Heart right ventricle (tissue), 16 donors: Measurements from ENCODE around the gene DTNA. TPM values are rescaled to one million over a fixed set of nuclear protein-coding genes. Genes with fewer than 3 reads are reported as not detected.
A peak's percentile ranks its signal among the peaks of the same experiment; 100 is the strongest.

Source experiments
- ATAC-seq, 8 donors: fragments of 200-7000 bp; cut with Tn5 transposase; one replicate each; pipeline ENCODE4 v1.9.1; 2020; ENCODE audit warnings: mild to moderate bottlenecking in 8 of 8, moderate library complexity in 8 of 8, moderate number of reproducible peaks in 1 of 8
- DNase-seq, 2 donors: peaks; one replicate each; pipeline ENCODE4 v3.0.0-alpha.2; 2020
- H3K27ac ChIP-seq, 10 donors: fragments of 200-600 bp; sonication (generic) in 2 of 10; one replicate each; pipeline versions ENCODE4 v1.5.0 to v1.8.0; 2020 to 2022; ENCODE audit warnings: mild to moderate bottlenecking in 3 of 10
- H3K27me3 ChIP-seq, 7 donors: fragments of 200-600 bp; one replicate each; pipeline ENCODE4 v1.8.0; 2021 to 2022; ENCODE audit warnings: mild to moderate bottlenecking in 2 of 7
- H3K36me3 ChIP-seq, 9 donors: fragments of 200-600 bp; sonication (generic) in 1 of 9; one replicate each; pipeline versions ENCODE4 v1.5.0 to v1.8.0; 2020 to 2022; ENCODE audit warnings: mild to moderate bottlenecking in 2 of 9
- H3K4me1 ChIP-seq, 9 donors: fragments of 200-600 bp; sonication (generic) in 1 of 9; one replicate each; pipeline versions ENCODE4 v1.5.0 to v1.8.0; 2020 to 2022; ENCODE audit warnings: mild to moderate bottlenecking in 4 of 9
- H3K4me3 ChIP-seq, 10 donors: fragments of 200-600 bp; sonication (generic) in 2 of 10; one replicate each; pipeline versions ENCODE4 v1.5.0 to v1.8.0; 2020 to 2022; ENCODE audit warnings: mild to moderate bottlenecking in 7 of 10, moderate library complexity in 2 of 10
- H3K9me3 ChIP-seq, 11 donors: fragments of 200-600 bp in 10 of 11; sonication (generic) in 2 of 11; one replicate each; pipeline versions ENCODE4 v1.5.0 to v1.8.0; 2013 to 2022; ENCODE audit warnings: mild to moderate bottlenecking in 2 of 11, control low read depth in 1 of 11, moderate library complexity in 1 of 11
- WGBS, 2 donors: extraction: QIAGEN DNeasy Blood & Tissue Kit; methylation state at CpG; one replicate each; pipeline ENCODE4 v1.1.7; 2013; ENCODE audit warnings: inconsistent platforms in 1 of 2; 5-methylcytosine and 5-hydroxymethylcytosine counted together
- intact Hi-C, 10 donors: fragments of 100-400 bp; cut with DNase I; formaldehyde crosslinking; loops; one replicate each; pipeline versions ENCODE4 v1.11.1 to v1.14.2; 2022
- polyA plus RNA-seq, 2 donors: library from polyadenylated mRNA; stranded (reverse); fragments of 200-250 nt; gene quantifications; one replicate each; pipeline ENCODE4 v1.2.3, GENCODE V29; 2013
- total RNA-seq, 10 donors: library from RNA; stranded (reverse); fragmentation: NEBNext Ultra II Directional in 3 of 10; extraction: Animal tissue kit (Norgen Biotek cat#: 25700) in 3 of 10; gene quantifications; one replicate each; pipeline versions ENCODE4 v1.2.1 to v1.2.4, GENCODE V29; 2021 to 2023
- TF ChIP-seq, protein P1 (sequence below), 9 donors: fragments of 200-600 bp; sonication (generic) in 2 of 9; IDR thresholded peaks; one replicate each; pipeline versions ENCODE4 v1.5.0 to v1.8.0; 2021 to 2022; ENCODE audit warnings: antibody characterized with exemption in 9 of 9, mild to moderate bottlenecking in 5 of 9, moderate library complexity in 1 of 9
- donor health status: Arrhythmogenic right ventricular cardiomyopathy.
- donor health status: ischemic (EF 13 %, LVEDD 7.1; RV severe dilation, severe dysfunction).
- donor health status: healthy with polysubstance abuse.
- donor health status: DM: no; HTN: yes; CAD: no.
- donor health status: DM: no; HTN: no; CAD: no.
- donor health status: ischemic (EF 25% LVEDD 6.9; RV normal size, moderate dysfunction).
- donor health status: ischemic (EF 25% LVEDD 5.7; RV mildly dilated, moderate dysfunction).
- donor health status: healthy.
- donor health status: DM: yes; HTN: yes; CAD: no.
- donor health status: Ischemic cardiomyopathy.
- donor health status: ischemic (EF 35%, LVEDD 5.7; RV mildly dilated, moderate dysfunction).
- donor health status: nonischemic (EF 11% LVEDD 7.7; RV severe dilation, severe dysfunction).
- donor health status: DM: yes; HTN: yes; CAD: no.
- donor health status: PGD.
- donor health status: ischemic (EF 29% LVEDD 5.4; RV normal size, mild dysfunction).
- donor health status: nonischemic (EF 23%, LVEDD 6.1; RV moderate dilation, normal function).

The DTNA gene
- total and polyA plus RNA-seq, 12 donors: 65.4 to 198 (median 179) TPM

DNA sequence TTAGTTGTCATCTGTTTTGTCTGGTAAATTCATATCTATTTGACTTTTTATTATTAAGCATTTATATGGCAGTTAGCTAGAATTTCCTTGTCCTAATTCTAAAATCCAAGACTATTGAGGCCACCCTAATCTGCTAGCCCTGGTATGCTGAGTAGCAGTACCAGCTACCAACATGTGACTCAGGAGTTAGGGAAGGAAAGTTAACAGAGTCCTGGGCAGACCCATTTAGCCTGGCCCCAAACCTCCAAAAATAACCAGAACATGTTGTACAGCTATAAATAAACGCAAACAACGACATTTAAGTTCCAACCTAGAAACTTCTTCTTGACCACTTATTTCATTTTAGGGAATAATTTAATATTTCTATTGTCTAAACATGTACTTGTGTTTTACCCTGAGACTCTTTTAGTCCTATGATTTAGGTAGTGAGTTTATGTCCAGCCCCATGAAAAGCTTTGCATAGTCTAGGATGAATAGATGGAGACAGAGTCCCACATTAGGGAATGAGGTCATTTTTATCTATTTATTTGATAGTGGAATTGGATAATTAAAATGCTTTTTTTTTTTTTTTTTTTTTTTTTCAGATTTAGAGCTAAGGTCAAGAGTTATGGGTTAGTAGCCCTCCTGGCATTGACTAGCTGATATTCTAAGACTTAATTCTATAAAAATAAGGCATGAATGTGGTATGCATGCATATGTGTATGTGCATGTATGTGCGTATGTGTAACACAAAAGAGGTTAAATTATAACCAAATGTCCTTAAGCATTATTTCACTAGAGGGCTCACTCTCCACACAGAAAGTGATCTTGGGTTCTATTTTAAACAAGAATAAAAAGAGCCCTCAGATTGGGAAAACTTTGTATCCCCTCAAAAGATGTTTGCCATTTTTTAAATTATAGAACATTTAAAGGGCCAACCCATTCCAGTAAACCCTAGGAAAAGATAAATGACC is 171.1 kb downstream of the DTNA start:
- intact Hi-C loops: loop anchor here in 5 of 10 donors (2.0 to 10.0 kb wide), 5 partner anchors 20 to 264 kb away; no protein-coding TSS in a partner anchor
- Histone ChIP-seq H3K4me1 (peaks cover 0 to 25% (median 11%) of the 10 kb centered on the region in 9 donors), H3K27me3 (no peaks in the 10 kb centered on the region), H3K36me3 (peaks cover 0 to 55% (median 0%) of the 10 kb centered on the region in 9 donors), H3K27ac (peak overlapping the region; percentile 17 to 81 (median 66)), H3K9me3 (no peaks in the 10 kb centered on the region), H3K4me3 (no peak overlapping the region)
- TF ChIP-seq, protein P1, sequence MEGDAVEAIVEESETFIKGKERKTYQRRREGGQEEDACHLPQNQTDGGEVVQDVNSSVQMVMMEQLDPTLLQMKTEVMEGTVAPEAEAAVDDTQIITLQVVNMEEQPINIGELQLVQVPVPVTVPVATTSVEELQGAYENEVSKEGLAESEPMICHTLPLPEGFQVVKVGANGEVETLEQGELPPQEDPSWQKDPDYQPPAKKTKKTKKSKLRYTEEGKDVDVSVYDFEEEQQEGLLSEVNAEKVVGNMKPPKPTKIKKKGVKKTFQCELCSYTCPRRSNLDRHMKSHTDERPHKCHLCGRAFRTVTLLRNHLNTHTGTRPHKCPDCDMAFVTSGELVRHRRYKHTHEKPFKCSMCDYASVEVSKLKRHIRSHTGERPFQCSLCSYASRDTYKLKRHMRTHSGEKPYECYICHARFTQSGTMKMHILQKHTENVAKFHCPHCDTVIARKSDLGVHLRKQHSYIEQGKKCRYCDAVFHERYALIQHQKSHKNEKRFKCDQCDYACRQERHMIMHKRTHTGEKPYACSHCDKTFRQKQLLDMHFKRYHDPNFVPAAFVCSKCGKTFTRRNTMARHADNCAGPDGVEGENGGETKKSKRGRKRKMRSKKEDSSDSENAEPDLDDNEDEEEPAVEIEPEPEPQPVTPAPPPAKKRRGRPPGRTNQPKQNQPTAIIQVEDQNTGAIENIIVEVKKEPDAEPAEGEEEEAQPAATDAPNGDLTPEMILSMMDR (IDR thresholded peaks at IDR 0.05): peak in 6 of 9 donors; percentile 9 to 52 (median 32)
- WGBS, 2 donors: 51 to 53% methylated on average over 3 of the region's 3 CpGs
- DNase-seq (no peak), ATAC-seq (peak in 7 of 8 donors; percentile 75 to 93 (median 86))

DNA sequence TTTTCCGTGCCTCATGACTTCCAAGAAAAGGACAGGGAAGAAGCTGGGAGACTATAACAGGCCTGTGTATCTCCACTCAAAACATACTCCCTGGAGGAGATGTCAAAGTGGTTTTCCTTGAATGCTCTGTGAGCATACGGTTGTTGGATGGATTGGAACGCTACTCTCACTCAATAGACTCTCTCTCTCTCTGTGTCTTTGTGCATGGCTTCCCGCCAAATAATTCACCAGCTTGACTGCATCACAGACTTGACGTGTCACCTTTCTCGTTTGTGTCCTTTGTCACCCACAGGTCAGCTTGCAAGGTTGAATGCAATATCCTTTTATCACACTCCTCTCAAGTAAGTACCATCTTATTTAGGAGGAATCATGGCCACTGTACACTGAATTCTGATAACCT is 174.3 kb downstream of the DTNA start:
- intact Hi-C loops: loop anchor here in 4 of 10 donors (5.0 to 10.0 kb wide), 4 partner anchors 90 to 260 kb away; no protein-coding TSS in a partner anchor
- Histone ChIP-seq H3K27ac (peak overlapping the region in 1 of 10 donors; percentile 17), H3K36me3 (peaks cover 0 to 38% (median 0%) of the 10 kb centered on the region in 9 donors), H3K4me3 (no peak overlapping the region), H3K9me3 (no peaks in the 10 kb centered on the region), H3K4me1 (peaks cover 0 to 24% (median 11%) of the 10 kb centered on the region in 9 donors), H3K27me3 (no peaks in the 10 kb centered on the region)
- DNase-seq (no peak), ATAC-seq (peak in 1 of 8 donors; percentile 19)
- WGBS, 2 donors: 51 to 68% methylated on average over 6 of the region's 6 CpGs
- TF ChIP-seq, protein P1 (IDR thresholded peaks at IDR 0.05): no peak

DNA sequence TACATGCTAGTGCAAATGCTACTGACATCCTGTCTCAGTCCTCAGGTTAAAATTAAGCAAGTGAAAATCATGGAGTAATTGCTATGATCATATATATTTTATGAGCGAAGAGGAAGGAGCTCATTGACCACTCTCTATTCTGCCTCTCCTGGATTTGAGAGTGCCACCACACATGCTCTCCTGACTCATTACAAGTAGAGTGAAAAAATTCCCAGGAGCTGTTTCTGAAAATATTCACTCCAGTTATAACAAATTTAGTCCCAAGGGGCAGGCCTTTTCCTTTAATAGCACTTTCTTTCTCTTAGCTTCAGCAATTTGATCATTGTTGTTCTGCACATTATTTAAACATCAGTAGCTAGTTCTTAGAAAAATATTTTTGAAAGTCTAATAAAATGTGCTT is 176.1 kb downstream of the DTNA start:
- Histone ChIP-seq H3K9me3 (no peaks in the 10 kb centered on the region), H3K4me1 (peaks cover 0 to 11% (median 0%) of the 10 kb centered on the region in 9 donors), H3K27me3 (no peaks in the 10 kb centered on the region), H3K4me3 (no peak overlapping the region), H3K27ac (no peak overlapping the region), H3K36me3 (peaks cover 0 to 33% (median 0%) of the 10 kb centered on the region in 9 donors)
- intact Hi-C loops: loop anchor here in 4 of 10 donors (10.0 kb wide), 3 partner anchors 89 to 259 kb away; no protein-coding TSS in a partner anchor
- DNase-seq (no peak), ATAC-seq (no peak)
- 88 to 97% methylated on average over 1 of the region's 1 CpG for WGBS, 2 donors
- TF ChIP-seq, protein P1 (IDR thresholded peaks at IDR 0.05): no peak

DNA sequence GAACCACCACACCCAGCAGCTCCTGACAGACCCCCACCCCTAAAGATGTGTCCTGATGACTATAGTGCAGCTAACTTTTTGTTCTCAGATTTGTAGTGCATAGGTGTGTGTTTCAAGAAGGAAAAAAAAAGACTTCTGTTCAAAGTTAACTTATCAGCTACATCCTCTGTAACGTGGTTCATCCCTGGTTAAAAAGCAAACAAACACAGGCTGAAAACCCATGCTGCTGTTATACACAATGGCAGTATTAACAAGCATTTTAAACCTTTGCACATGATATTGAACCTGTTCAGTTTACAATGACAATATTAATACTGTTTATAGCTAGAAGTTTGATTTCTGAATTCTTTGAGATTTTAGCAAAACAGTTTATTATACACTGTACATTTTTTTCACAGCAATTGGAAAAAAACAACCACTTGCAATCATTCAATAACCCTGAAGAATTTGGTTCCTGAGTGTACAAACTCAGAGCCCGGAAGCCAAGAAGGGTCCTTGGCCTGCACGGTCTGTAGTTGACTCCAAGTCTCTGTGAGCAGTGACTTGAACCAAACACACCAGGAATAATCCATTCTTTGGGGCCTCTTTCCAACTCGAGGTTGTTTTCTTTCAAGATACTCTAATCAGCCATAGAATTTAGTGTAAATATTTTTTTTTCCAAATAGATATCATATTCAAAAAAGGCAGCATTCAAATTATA is 177.9 kb downstream of the DTNA start:
- H3K36me3 ChIP-seq: peaks cover 0 to 24% (median 0%) of the 10 kb centered on the region in 9 donors
- H3K27ac ChIP-seq: no peak overlapping the region

More for the DNA sequence above, 177.9 kb downstream of the DTNA start:
- DNase-seq (no peak), ATAC-seq (no peak)
- 76% methylated on average over 4 of the region's 4 CpGs for WGBS, 2 donors
- intact Hi-C loops: loop anchor here in 4 of 10 donors (10.0 kb wide), 3 partner anchors 87 to 257 kb away; no protein-coding TSS in a partner anchor
- TF ChIP-seq, protein P1 (IDR thresholded peaks at IDR 0.05): no peak
- Histone ChIP-seq H3K9me3 (peaks cover 0 to 1% (median 0%) of the 10 kb centered on the region in 11 donors), H3K4me3 (no peak overlapping the region), H3K4me1 (peaks cover 0 to 6% (median 0%) of the 10 kb centered on the region in 9 donors), H3K27me3 (no peaks in the 10 kb centered on the region)
